GM21423 (cell line): ENCODE results near the gene ACOT7.
A peak's percentile ranks its signal among the peaks of the same experiment; 100 is the strongest.
"Not testable (repeated sequence)": the region's sequence is repeated elsewhere in the genome, so short reads cannot be mapped to it uniquely, and the experiment has no call there.

Experiments used
- ATAC-seq: cut with Tn5 transposase; IDR thresholded peaks from one replicate; pipeline ENCODE4 v1.9.1; 2021; ENCODE audit warnings: mild to moderate bottlenecking, moderate library complexity; ENCODE audit not compliant: unreplicated experiment

ACOT7 gene

DNA sequence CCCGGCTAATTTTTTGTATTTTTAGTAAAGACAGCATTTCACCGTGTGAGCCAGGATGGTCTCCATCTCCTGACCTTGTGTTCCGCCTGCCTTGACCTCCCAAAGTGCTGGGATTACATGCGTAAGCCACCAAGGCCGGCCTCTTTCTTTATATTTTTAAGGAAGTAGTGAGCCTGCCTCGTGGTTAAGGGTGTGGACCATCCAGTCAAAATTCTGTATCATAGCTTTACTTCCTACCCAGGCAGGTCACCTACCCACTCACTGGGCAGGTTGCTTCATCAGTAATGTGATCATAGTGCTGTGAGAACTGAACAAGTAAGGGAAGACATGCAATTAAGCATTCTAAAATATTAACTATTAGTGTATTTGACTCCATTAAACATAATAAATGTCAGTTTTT lies 8.1 kb upstream of the ACOT7 start:
- no peak for ATAC-seq

DNA sequence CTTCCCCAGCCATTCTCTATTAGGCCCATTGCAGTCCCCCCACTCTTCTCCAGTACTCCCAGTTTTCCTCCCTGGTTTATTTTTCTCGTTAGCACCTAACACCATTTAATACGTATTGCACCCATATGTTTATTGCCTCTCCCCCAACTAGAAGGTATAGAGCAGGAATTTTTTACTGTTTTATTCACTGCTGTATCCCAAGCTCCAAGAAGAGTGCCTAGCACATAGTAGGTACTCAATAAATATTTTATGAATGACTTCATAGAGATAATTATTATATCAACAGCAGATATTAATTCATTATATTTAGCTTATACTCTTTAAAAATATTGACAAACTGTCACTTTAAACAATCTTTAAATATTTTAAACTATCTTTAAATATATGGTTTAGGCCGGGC lies 5.7 kb upstream of the ACOT7 start:
- ATAC-seq = no peak

DNA sequence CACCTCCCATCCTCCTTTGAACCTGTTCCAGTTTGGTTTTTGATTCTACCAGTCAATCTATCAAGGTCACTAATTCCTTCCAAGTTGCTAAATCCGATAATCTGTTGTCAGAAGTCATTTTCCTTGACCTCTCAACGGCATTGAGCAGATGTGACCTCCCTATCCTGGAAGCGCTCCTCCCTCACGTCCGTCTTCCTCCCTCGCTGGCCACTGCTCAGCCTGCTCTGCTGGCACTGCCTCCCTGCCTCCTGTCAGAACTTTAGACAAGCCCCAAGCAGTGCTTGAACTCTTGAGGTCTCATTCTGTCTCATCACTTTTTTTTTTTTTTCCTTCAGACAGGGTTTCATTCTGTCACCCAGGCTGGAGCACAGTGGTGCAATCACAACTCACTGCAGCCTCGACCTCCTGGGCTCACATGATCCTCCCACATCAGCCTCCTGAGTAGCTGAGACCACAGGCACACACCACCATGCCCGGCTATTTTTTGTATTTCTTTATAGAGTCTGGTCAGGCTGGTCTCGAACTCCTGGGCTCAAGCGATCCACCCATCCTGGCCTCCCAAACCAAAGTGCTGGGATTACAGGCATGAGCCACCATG lies 4.4 kb upstream of the ACOT7 start:
- no peak for ATAC-seq

DNA sequence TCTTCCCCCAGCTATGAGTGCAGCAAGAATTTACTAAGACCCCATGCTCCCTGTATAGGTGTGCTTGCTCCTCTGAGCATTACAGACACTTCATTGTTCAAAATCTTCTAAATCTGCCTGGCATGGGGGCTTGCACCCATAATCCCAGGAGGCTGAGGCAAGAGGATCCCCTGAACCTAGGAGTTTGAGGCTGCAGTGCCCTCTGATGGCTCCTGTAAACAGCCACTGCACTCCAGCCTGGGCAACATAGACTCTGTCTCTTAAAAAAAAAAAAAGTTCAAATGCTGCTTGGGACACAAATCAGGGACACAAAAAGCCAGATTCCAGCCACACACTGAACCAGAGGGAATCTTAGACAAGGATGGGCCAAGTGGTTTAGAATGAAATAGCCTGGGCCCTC lies 3.4 kb upstream of the ACOT7 start:
- no peak for ATAC-seq

DNA sequence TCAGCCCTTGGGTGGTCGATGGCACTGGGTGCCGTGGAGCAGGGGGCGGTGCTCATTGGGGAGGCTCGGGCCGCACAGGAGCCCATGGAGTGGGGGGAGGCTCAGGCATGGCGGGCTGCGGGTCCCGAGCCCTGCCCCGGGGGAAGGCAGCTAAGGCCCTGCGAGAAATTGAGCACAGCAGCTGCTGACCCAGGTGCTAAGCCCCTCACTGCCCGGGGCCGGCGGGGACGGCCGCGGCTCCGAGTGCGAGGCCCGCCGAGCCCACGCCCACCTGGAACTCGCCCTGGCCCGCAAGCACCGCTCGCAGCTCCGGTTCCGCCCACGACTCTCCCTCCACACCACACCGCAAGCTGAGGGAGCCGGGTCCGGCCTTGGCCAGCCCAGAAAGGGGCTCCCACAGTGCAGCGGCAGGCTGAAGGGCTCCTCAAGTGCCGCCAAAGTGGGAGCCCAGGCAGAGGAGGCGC lies 2.2 kb upstream of the ACOT7 start:
- ATAC-seq = not testable (repeated sequence)

DNA sequence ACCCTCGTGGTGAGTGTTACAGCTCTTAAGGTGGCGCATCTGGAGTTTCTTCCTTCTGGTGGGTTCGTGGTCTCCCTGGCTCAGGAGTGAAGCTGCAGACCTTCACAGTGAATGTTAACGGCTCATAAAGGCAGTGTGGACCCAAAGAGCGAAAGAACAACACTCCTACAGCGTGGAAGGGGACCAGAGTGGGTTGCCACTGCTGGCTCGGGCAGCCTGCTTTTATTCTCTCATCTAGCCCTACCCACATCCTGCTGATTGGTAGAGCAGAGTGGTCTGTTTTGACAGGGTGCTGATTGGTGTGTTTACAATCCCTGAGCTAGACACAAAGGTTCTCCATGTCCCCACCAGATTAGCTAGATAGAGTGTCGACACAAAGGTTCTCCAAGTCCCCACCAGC lies 1.6 kb upstream of the ACOT7 start:
- ATAC-seq = not testable (repeated sequence)

DNA sequence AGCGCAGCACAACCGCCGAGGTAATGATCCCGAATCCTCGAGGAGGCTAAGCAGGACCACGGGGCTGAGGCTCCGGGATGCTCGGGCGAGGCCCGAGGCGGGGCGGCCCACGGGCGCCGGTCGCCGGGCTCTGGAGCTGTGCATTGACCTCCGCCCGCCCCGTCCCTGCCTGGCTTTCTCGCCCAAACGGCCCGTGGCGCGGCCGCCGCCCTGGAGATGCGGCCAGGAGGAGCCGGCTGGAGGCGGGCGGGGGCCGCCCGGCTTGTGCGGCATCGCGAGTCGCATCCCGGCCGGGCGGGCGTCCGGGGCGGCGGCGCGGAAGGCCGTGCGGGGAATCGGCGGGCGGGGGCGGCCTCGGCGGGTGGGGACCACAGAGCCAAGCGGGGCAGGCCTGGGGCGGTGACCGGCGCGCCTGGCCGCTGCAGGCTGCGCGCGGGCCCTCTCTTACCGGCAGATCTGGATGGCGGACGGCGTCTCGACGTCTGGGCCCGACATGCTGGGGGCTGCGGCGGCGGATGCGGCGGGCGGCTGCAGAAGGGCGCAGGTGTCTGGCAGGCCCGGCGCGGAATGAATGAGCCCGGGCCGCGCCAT lies 663 bp downstream of the ACOT7 start:
- ATAC-seq = peak; percentile 5

DNA sequence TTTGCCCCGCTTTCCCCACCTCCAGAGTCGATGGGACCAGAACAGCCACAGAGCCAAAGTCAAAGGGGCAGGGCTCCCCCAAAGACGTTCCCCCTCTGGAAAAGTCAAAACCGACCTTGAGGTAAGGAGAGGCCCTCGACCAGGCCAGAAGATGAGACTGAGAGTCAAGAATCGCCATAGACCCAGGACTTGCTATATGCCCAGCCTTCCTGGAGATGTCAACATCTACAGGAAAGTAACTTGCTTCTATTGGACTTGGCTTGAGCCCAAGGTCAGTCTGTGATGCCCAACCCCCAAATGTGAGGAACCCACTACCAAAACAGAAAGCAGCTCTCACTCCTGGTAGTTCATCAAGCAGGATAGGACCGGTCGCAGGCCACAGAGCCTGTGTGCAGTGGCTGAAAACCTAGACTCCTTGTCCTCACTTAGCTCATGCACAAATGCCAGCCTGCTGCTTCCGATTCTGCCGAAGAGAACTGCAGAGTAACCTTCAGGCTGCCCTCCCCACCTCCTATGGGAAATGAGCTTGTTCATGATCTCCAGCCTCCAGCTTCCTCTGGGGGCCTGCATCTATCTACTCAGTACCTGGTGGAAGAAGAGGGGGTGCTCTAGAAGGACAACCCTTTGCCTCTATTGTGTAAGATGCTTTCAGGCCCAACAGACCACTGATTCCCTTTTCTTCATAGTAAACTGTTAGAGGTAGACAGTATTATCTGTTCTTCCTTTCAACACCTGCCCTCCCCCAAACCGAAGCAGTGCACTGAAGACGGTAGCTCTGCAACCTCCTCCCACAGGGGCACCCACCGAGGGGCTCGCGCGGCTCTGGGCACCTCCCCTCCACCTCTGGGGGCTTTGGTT lies 1.4 kb downstream of the ACOT7 start:
- no peak for ATAC-seq

DNA sequence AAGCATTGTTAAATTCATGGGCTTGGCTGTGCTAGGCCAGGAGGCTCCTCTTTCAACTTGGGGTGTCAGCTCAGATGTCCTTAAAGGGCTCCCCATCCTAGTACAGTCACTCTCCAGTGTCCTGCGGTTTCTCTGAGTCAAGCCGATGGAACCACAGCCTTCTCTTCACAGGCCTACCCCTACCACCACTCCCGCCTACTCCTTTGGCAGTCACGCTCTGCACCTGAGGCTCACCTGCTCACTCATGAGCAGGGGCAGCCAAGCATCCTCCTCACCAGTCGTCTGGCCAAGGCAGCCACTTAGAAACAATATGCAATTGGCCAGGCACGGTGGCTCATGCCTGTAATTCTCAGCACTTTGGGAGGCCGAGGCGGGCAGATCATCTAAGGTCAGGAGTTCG lies 3.6 kb downstream of the ACOT7 start:
- ATAC-seq = no peak

DNA sequence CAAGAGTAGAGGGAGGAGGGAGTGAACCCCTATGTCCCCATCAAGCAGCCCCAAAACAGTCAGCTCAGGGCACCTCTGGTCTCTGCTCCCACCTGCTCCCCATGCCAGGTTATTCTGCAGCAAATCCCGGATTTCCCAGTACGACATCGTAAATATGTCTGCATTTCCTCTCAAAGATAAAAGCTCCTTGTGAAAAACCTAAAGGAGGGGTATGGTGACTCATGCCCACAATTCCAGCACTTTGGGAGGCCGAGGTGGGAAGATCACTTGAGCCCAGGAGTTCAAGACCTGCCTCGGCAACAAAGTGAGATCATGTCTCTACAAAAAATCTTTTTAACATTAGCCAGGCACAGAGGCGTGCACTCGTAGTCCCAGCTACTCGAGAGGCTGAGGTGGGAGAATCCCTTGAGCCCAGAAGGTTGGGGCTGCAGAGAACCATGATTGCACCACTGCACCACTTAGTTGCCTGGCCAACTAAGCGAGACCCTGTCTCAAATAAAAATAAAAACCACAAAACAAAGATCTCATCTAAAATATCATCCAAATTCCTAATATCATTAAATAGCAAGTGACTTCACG lies 7.1 kb downstream of the ACOT7 start:
- ATAC-seq = no peak

DNA sequence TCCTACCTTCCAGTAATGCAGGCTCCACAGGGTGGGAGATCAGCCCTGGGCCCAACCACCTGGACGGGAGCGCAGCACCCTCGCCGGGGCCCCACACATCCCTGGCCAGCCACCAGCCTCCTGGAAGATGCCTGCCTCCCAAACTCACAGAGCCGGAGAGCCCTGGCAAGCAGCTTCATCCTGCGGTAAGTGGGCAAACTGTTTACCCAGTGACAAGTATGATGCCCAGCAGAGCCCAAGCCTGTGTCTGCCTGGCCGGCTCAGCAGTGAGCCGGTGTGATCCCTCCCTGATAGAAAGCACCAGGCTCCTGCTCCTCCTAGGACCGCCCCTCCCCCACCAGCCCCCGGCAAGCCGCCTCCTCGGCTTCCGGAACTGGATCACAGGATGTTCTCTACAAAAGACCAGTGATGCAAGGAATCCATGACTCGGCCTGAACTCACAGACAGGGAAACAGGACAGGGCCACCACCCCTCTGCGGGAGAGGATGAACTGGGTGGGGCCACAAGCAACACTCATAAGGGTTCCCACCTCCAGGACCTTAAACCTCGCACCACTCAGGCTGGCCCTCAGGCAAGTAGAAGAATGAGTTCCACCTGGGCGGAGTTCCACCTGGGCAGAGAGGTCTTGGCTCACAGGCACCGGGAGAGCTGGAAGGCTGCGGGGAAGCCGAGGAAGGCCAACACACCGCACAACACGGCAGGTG lies 7.9 kb downstream of the ACOT7 start:
- ATAC-seq = no peak

DNA sequence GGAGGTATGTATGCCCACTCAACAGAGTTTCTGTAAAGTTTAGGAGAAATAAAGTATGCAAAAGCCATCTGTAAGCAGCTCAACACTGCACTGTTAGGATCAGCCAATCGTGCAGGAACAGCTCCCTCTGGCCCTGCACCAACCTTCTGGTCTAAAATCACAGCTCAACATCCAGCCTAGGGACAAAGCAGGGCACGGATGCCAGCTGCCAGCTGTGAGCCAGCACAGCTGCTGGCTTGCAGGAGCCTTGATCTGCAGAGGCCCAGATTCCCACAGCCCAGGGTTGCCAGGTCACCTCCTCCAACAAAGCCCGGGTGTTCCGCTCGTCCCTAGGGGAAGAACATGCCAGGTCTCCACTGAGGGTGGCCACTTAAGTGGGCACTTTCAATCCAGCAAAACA lies 8.6 kb downstream of the ACOT7 start:
- ATAC-seq = no peak

DNA sequence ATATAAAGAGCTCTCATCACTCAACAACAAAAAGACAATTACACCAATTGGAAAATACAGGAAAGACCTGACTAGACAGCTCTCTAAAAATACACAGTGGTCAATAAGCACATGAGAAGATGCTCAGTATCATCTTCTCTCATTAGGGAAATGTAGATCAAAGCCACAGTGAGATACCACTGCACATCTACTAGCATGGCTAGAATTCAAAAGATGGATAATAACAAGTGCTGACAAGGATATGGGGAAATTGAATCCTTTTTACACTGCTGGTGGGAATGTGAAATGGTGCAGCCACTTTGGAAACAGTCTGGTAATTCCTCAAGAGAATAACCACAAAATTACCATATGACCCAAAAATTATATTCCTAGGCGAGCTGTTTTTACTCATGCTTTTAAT lies 9.4 kb downstream of the ACOT7 start:
- ATAC-seq = no peak

DNA sequence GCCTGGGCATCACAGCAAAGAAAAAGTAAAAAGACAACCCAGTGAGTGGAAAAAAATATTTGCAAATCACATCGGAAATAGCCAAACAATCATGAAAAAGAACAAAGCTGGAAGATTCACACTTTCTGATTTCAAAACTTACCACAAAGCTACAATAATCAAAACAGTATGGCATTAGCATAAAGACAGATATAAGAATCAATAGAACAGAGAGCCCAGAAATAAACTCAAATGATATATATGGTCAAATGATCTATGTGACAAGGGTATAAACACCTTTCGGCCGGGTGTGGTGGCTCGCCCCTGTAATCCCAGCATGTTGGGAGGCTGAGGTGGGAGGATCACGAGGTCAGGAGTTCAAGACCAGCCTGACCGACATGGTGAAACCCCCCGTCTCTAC lies 13.5 kb downstream of the ACOT7 start:
- ATAC-seq = no peak

DNA sequence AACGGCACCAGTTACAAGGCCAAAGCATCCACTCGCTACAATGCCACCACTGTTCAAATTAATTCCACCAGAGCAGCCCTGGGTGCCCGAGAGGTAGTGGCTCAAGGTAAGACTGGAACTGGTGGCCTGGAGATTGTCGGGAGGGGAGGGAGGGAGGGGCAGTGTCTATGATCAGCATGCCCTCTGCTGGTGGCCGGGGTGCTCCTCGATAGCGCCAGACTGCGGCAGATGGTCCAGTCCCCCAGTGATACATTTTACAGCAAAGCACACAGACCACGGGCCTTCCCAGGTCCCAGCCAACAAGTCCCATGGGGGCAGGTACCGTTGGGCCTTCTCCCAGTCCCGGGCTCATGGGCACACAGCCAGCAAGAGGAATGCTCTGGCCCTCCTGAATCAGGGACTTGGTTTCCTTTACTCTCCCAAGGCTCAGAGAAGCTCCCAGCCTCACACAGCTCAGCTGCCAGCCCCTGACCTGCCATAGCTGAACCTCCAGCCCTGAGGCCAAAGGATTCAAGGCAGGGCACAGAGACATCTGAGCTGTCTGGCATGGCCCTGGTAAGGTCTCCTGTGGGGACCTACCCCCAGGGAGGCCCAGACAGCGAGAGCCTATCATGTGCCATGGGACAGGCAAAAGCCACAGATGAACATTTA lies 15.3 kb downstream of the ACOT7 start:
- ATAC-seq = no peak

DNA sequence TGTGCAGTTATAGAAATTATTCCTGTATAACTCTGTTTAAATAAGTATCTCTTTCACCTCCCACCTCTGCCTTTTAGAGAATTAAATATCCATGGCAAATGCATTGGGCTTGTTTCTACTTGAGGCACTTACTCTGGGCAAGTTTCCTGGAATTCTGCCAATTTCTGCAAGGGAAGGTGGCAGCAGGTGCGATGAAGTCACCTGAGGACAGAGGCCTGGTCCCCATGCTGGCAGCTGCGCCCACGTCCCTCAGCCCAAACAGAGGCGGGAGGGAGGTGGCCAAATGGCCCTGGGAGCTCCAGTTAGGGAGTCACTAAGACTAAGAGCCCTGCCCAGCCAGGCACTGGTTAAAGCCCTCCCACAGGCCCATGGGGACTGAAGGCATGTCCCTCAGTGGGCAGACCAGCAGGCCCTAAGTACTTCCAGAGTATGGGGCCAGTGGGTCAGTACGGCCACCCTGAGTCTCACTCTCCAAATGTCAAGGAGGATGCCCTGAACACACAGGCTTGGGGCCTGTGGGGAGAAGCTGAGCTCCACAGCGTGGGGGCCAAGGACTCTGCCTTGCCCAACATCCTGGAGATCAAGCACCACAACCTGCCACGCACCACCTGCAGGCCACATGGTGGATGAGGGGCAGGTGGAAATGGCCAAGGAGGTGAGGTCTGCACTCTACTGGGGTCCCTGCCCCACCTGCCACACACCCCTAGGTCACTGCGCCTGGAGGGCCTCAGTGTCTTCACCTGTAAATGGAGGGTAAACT lies 19.4 kb downstream of the ACOT7 start:
- ATAC-seq = no peak

DNA sequence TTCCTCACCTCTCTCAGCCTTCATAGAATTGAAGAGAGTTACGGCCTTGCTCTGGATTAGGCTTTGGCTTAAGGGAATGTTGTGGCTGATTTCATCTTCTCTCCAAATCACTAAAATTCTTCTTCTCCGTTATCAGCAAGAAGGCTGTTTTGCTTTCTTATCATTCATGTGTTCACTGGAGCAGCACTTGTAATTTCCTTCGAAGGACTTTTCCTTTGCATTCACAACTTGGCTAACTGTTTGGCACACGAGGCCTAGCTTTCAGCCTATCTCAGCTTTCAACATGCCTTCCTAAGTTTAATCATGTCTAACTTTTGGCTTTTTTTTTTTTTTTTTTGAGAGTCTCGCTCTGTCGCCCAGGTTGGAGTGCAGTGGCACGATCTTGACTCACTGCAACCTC lies 21.3 kb downstream of the ACOT7 start:
- ATAC-seq = not testable (repeated sequence)

DNA sequence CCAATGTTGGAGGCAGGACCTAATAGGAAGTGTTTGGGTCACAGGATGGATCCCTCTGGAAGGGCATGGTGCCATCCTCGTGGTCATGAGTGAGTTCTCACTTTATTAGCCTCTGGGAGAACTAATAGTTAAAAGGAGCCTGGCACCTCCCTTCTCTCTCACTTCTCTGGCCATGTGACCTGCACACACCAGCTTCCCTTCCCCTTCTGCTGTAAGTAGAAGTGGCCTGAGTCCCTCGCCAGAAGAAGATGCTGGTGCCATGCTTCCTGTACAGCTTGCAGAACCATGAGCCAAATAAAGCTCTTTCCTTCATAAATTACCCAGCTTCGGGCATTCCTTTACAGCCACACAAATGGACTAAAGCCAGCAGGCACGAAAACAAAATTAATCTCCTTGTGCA lies 23.6 kb downstream of the ACOT7 start:
- ATAC-seq = no peak

DNA sequence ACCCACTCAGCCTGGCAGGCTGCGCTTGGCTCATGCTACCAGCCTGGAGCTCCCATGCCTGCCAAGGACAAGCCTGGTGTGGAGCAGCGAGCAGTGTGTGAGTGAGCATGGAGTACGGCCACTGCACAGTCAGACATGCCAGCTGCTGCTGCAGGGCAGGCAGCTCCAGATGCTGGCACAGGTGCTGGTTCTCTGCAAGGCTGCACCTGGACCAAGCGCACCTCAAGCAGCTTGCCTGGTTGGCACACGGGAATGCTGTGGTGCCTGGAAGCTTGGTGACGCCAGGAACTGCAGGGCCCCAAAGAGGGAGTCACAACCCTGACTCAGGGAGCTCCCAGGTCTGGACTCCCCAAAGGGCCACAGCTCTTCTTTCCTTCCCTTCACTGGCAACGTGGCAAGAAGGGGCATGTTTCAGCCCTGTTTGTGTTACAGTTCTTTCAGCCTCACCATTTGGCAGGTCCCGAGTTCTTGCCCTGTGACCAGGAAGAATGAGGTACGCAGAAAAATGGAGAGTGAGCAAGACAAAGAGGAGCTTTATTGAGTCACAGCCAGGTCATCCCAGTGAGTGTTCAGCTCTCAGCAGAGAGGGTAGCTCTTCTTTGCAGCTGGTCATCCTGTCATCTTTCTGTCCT lies 26.1 kb downstream of the ACOT7 start:
- ATAC-seq = no peak

DNA sequence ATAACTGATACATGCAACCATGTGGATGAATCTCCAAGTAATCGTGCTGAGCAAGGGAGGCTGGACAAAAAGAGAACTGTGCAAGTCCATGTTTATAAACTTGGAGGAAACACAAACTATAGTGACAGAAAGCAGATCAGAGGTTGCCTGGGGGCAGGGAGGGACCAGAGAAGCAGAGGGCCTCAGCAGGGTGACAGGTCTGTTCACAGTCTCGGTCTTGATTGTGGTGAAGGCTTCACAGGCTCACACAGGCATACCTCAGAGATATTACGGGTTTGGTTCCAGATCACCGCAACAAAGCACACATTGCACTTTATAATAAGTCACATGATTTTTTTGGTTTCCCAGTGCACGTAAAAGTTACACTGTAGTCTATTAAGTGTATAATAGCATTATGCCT lies 28.5 kb downstream of the ACOT7 start:
- ATAC-seq = no peak
